Central memory CD8-positive, alpha-beta T cell (primary cell): Measurements from ENCODE around the gene SHANK2.

ENCODE experiments used
- ATAC-seq: fragments of 150-1000 bp; cut with Tn5 transposase; replicated peaks from 2 replicates; pipeline ENCODE4 v1.10.0; 2022; ENCODE audit warnings: mild to moderate bottlenecking, moderate FRiP score, moderate number of reproducible peaks; ENCODE audit not compliant: poor library complexity, severe bottlenecking; ENCODE audit errors: extremely low read depth
- DNase-seq, 2 donors: peaks; one replicate each; pipeline ENCODE4 v3.0.0; 2021; ENCODE audit warnings: low spot score in 2 of 2
- H3K27ac Mint-ChIP-seq: one replicate; pipeline ENCODE4 v1.8.0; 2022; ENCODE audit warnings: low read depth, mild to moderate bottlenecking, moderate library complexity, mixed read lengths
- H3K27me3 Mint-ChIP-seq: one replicate; pipeline ENCODE4 v1.8.0; 2022; ENCODE audit warnings: mixed read lengths
- H3K36me3 Mint-ChIP-seq: one replicate; pipeline ENCODE4 v1.8.0; 2022; ENCODE audit warnings: mild to moderate bottlenecking, moderate library complexity, mixed read lengths; ENCODE audit not compliant: insufficient read depth
- H3K4me1 Mint-ChIP-seq: one replicate; pipeline ENCODE4 v1.8.0; 2022; ENCODE audit warnings: mixed read lengths
- H3K4me3 Mint-ChIP-seq: one replicate; pipeline ENCODE4 v1.8.0; 2022; ENCODE audit warnings: mild to moderate bottlenecking, moderate library complexity, mixed read lengths
- H3K9me3 Mint-ChIP-seq: one replicate; pipeline ENCODE4 v1.8.0; 2022; ENCODE audit warnings: mixed read lengths

The SHANK2 gene

DNA sequence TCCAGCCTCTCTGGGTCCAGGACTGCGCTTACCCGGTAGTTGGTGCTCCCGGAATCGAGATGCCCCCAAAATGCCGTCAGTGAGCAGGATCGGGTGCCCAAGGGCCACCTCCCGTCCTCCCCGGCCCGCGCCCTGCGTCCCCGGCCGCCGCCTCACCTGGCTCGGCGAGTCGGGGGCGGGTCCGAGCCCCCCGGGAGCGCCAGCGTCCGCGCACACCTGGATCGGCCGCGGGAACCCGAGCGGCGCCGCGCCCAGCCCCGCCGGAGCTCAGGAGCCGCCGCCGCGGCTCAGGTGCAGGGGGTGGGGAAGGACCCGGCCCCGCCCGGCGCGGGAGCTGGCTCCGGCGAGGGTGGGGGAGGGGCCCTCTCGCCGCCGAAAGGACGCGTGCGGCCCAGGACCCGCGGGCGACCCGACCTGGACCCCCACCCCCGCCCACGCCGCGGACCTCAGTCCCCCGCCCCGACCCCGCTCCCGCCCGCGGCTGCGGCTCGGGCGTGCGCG lies at the start of gene SHANK2:
Gene SHANK2 (minus strand): TSS at position 309 of the 501 bp plus-strand sequence. CDS start 105,251 bp downstream, outside the sequence.
- Mint-ChIP-seq H3K4me3 (peak within 1 kb of the TSS; percentile 19), H3K9me3 (no peaks in the 10 kb centered on the region), H3K27ac (no peak within 1 kb of the TSS), H3K36me3 (no peaks in the 10 kb centered on the region), H3K4me1 (no peaks in the 10 kb centered on the region), H3K27me3 (peaks cover 66% of the 10 kb centered on the region)
- ATAC-seq: no peak
- no peak for DNase-seq

DNA sequence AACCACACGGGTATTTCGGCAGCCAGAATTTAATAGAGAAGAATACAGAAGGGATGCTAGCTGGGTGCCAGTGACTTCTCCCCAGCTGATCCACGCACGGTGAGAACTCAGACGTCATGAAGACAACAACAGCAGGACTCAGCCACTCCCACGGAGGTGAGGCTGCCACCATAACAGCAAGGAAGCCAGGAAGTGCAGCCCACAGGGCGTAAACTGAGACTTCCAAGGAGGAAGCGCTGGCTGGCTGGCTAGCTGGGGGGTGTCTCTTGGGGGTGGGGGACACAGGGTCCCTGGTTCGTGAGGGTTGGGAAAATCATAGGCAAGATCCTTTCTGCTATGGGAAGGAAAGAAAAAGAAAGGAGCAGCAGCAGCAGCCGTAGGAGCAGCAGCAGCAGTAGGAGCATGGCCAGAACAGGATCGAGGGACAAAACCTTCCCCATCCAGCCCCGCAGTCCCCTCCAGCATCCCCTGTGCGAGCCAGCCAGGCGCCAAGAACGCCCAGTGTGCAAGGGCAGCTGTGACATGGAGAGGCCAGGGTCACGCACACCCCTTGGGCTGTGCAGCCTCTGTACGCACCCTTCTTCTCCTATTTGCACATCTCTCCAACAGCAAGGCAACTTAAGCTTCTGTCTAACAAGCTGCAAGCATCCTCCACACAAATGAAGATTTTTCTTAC lies 49.6 kb upstream of the SHANK2 start:
- DNase-seq (no peak), ATAC-seq (no peak)
- no peak overlapping the region for H3K27ac Mint-ChIP-seq
- H3K4me3 Mint-ChIP-seq: no peak overlapping the region
- peaks cover 74% of the 10 kb centered on the region for H3K27me3 Mint-ChIP-seq
- H3K36me3 Mint-ChIP-seq: no peaks in the 10 kb centered on the region
- no peaks in the 10 kb centered on the region for H3K9me3 Mint-ChIP-seq
- no peaks in the 10 kb centered on the region for H3K4me1 Mint-ChIP-seq

DNA sequence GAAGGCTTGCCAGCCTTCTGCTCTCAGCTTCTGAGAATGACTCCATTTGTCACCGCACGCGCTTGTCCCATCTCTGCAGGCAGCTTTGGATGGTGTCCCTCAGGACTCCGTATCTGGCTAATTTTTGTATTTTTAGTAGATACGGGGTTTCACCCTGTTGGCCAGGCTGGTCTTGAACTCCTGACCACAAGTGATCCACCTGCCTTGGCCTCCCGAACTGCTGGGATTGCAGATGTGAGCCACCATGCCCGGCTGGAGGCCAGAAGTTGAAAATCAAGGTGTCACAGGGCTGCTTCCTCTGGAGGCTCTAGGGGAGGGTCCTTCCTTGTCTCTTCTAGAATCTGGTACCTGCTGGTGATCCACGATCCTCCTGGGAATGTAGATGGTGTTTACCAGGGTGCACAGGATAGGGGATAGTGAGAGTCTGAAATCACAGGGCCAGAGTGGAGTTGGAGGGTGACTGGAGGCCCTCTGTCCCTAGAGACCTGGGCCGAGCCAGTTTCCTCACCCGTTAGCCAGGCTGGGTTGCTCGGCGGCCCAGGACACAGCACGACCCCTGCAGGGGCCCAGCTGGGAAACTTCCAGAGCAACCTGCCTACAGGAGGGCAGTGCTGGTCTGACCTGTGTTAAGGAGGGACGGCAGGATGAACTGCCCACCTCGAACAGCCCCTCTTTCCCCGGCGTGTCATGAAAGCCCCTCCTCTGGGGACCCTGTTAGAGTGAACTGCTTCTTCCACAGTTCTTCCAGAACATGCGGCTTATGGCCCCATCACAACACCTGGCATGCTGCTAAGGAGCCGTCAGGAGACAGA lies 48.9 kb upstream of the SHANK2 start:
- Mint-ChIP-seq H3K27me3 (peaks cover 74% of the 10 kb centered on the region), H3K4me1 (no peaks in the 10 kb centered on the region), H3K9me3 (no peaks in the 10 kb centered on the region), H3K36me3 (no peaks in the 10 kb centered on the region), H3K4me3 (no peak overlapping the region), H3K27ac (no peak overlapping the region)
- ATAC-seq (no peak), DNase-seq (no peak)

DNA sequence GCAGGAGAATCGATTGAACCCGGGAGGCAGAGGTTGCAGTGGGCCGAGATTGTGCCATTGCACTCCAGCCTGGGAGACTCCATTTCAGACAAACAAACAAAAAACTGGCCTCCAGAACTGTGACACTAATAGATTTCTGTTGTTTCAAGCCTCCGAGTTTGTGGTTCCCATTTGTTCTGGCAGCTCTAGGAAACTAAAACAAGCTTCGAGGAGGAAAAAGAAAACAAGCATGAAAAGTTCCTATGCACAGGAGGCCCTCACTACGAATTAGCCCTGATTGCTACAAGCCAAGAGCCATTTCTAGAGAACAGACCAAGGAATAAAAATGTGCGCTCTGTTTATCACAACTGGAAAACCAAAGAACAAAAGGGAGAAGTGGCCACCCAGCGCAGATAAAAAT lies 47.8 kb upstream of the SHANK2 start:
- DNase-seq (no peak), ATAC-seq (no peak)
- Mint-ChIP-seq H3K27ac (no peak overlapping the region), H3K27me3 (peaks cover 78% of the 10 kb centered on the region), H3K4me3 (no peak overlapping the region), H3K36me3 (no peaks in the 10 kb centered on the region), H3K4me1 (no peaks in the 10 kb centered on the region), H3K9me3 (no peaks in the 10 kb centered on the region)

DNA sequence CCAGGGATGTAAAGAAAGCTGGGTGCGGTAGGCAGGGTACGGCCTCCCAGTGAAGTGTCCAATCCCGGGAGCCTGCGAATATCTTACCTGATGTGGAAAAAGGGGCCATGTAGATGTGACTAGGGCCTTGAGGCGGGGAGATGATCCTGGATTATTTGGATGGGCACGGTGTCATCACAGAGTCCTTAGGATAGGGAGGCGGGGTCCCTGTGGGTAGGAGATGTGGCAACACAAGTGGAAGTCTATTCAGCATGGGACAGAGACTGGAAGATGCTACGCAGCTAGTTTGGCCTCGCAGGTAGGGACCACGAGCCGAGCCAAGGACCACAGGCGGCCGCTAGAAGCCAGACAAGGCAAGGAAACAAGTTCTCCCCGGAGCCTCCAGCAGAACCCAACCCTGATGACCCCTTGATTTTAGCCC lies 46.4 kb upstream of the SHANK2 start:
- H3K4me3 Mint-ChIP-seq: no peak overlapping the region
- no peak for ATAC-seq
- peaks cover 76% of the 10 kb centered on the region for H3K27me3 Mint-ChIP-seq
- H3K36me3 Mint-ChIP-seq: no peaks in the 10 kb centered on the region
- H3K9me3 Mint-ChIP-seq: no peaks in the 10 kb centered on the region
- no peaks in the 10 kb centered on the region for H3K4me1 Mint-ChIP-seq
- no peak overlapping the region for H3K27ac Mint-ChIP-seq
- no peak for DNase-seq

DNA sequence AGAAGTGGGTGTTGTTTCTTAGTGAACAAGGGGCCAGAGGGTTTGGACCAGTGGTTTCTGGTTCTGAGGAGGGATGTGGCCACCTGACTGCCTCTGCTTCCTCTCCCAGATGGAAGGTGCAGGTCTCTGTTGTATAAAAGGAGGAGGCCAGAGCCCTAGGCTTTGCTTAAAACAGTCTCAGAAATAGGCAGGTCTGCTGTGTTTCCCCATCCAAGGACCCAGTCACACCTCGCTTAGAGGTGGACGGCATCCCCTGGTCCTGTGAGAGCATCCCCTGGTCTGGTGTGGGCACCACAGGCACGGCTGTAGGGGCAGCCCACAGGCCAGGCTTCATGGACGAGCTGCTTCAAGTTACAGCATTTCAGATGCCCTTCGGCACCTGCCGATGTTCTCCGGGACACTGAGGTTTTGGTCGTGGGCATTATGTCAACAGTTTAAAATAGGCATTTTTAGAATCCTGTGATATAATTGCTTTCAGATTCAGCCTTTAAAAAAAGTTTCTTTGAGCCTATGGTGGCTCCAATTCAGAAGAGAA lies 45.7 kb upstream of the SHANK2 start:
- DNase-seq (no peak), ATAC-seq (no peak)
- Mint-ChIP-seq H3K27me3 (peaks cover 76% of the 10 kb centered on the region), H3K9me3 (peaks cover 3% of the 10 kb centered on the region), H3K27ac (no peak overlapping the region), H3K4me1 (no peaks in the 10 kb centered on the region), H3K36me3 (no peaks in the 10 kb centered on the region), H3K4me3 (no peak overlapping the region)

DNA sequence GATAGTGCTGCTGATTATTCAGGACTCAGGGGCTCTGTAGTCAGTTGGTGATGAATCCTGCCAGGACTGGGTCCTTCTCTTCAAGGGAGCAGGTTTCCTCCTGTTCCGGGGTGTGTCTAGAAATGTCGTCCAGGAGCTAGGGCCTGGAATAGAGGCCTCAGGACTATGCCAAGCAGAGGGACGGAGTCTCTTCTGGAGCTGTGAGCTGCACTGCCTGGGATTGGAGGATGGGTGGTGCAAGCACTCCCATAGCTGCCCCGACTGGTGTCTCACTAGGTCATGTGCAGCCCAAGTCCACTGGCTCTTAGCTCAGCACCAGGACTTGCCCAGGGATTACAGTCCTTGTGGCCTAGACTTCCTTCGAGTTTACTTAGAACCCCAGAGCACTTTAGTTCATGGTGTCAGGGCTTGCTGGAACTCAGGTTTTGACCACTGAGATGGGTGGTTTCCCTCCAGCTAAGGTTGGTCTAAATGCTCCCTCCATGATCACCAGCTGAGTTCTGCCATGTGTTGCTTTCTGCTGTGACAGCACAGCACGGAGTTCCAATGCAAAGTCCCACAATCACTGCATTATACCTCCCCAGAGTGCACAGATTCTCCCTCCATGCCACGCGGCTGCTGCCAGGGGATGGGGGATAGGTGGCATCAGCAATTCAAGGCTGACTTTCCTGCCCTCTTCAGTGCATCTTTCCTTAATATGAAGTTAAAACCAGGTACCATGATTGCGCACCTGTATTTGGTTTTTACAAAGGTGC lies 42.6 kb upstream of the SHANK2 start:
- Mint-ChIP-seq H3K27ac (no peak overlapping the region), H3K27me3 (peaks cover 80% of the 10 kb centered on the region), H3K9me3 (peaks cover 21% of the 10 kb centered on the region), H3K4me3 (no peak overlapping the region), H3K4me1 (no peaks in the 10 kb centered on the region), H3K36me3 (no peaks in the 10 kb centered on the region)
- no peak for DNase-seq
- ATAC-seq: no peak

DNA sequence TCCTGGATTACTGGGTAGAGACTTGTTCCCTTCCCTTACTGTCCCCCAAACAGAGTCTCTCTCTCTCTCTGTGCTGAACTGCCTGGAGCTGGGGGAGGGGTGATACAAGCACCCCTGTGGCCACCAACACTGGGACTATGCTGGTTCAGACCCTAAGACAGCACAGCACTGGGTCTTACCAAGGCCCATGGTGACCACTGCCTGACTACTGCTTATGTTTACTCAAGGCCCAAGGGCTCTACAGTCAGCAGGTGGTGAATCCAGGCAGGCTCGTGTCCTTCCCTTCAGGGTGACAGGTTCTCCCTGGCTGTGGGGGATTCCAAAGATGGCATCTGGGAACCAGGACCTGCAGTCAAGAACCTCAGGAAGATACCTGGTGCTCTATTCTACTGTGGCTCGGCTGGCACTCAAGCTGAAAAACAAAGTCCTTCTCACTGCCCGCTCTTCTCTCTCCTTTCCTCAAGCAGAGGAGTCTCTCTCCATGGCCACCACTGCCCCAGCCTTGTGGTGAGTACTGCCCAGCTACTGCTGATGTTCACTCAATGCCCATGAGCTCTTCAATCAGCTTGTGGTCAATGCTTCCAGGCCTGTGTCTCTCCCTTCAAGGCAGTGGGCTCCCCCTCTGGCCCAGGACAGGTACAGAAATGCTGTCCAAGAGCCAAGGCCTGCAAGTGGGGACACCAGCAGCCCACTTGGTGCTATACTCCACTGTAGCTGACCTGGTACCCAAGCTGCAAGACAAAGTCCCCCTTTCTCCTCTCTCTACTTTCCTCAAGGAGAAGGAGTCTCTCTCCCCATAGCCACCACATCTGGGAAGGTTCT lies 41.8 kb upstream of the SHANK2 start:
- DNase-seq (no peak), ATAC-seq (no peak)
- Mint-ChIP-seq H3K4me1 (no peaks in the 10 kb centered on the region), H3K27me3 (peaks cover 79% of the 10 kb centered on the region), H3K9me3 (peaks cover 21% of the 10 kb centered on the region), H3K4me3 (no peak overlapping the region), H3K36me3 (no peaks in the 10 kb centered on the region), H3K27ac (no peak overlapping the region)

DNA sequence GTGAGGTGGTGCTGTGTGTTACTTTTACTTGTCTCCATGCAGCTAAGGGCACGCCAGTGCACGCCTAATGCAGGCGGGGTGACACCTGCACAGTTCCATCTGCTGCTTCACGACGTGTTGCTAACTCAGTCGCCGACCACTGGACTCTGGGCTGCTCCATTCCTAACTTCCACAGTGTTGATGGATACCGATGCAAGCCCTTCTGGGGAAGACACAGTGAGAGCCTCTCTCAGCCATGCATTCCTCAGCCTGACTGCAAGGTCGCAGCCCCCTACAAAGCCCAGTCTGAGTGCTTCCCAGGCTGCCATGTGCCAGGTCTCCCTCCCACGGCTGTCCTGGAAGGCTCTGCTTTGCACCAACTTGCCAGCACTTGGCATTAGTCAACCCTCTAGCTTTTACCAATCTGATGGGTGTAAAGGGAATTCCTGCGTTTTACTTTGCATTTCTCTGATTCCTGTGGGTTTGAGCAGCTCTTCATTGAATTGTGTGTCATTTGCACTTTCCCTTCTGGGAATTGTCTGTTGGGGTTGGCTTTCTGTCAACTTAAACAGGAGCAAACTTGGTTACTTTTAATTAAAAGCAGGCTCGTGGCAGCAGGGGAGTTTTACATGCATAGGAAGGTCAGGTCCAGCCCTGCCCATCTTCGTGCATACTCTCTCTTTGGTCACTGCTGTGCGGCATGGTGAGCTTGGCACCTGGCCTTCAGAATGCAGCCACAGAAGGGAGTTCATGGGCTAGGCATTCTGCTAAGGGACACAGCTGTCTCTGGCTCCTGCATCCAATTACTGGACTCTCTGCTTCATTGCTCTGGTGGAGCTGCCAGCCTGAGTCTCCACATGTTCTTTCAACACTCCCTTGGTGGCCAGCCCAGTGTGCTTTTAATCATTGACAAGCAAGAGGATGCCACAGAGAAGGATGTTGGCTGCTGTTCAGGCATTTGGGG lies 34.6 kb upstream of the SHANK2 start:
- Mint-ChIP-seq H3K27me3 (peaks cover 55% of the 10 kb centered on the region), H3K4me1 (no peaks in the 10 kb centered on the region), H3K36me3 (no peaks in the 10 kb centered on the region), H3K4me3 (no peak overlapping the region), H3K27ac (no peak overlapping the region), H3K9me3 (peaks cover 13% of the 10 kb centered on the region)
- DNase-seq: no peak
- ATAC-seq: no peak

DNA sequence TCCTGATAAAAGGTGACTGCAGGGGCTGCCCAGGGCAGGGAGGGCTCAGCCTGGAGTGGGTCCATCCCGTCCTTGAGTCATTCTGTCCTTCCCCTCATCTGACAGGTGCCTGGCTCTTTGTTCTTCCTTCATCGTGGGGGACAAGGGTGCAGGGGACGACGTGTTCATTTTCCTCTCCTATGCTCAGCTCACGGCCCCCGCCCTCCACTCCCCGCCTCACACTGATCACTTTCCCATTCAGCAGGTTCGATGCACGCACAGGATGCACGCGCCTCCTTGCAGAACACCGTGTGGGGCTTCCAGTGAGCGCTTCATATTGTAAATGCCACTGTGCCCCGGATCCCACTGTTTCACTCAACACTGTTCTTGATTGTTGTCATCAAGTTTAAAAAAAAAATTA lies 32.7 kb upstream of the SHANK2 start:
- DNase-seq: no peak
- Mint-ChIP-seq H3K4me1 (no peaks in the 10 kb centered on the region), H3K27me3 (peaks cover 36% of the 10 kb centered on the region), H3K27ac (no peak overlapping the region), H3K36me3 (peaks cover 3% of the 10 kb centered on the region), H3K9me3 (no peaks in the 10 kb centered on the region), H3K4me3 (no peak overlapping the region)
- no peak for ATAC-seq

DNA sequence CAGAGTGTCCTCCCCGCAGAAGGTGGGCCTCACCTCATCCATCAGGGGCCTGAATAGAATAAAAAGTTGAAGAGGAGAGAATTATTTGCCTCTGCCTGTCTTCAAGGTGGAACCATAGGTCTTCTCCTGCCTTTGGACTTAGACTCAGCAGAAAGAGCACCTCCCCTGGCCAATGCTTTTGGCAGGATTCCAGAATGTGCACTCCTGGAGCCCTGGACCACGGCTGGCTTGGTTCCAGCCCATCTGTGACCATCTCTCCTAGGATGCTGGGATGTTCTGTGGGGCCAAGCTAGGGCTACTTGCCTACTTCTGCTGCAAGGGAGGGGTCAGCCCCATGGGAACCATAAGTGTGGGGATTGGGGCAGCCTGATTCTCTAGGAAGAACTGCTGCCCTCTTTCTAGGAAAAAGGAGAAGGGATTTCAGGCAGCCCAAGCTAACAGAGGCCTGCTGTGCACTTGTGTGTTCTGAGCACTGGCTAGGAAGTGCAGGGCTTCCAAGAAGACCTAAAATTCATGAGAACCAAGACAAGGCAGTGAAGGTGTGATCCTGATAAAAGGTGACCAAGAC lies 32.2 kb upstream of the SHANK2 start:
- H3K27ac Mint-ChIP-seq: no peak overlapping the region
- ATAC-seq (no peak), DNase-seq (no peak)
- H3K9me3 Mint-ChIP-seq: no peaks in the 10 kb centered on the region
- H3K4me3 Mint-ChIP-seq: no peak overlapping the region
- H3K27me3 Mint-ChIP-seq: peaks cover 34% of the 10 kb centered on the region
- H3K4me1 Mint-ChIP-seq: no peaks in the 10 kb centered on the region
- H3K36me3 Mint-ChIP-seq: peaks cover 3% of the 10 kb centered on the region
